GM18858 (cell line): Measurements from ENCODE around the gene IQCM.

Source experiments
- ATAC-seq: cut with Tn5 transposase; IDR thresholded peaks from one replicate; pipeline ENCODE4 v1.9.1; 2021; ENCODE audit not compliant: unreplicated experiment

The IQCM gene

GRCh38 chr4:149815743-149816142, at the start of gene IQCM:
TSS of gene IQCM (minus strand) at chr4:149815843. CDS start at chr4:149742691, 73,152 bp downstream.
- no peak for ATAC-seq

GRCh38 chr4:149857446-149857845, 41.8 kb upstream of the IQCM start:
- ATAC-seq = no peak

GRCh38 chr4:149845743-149846142, 30.1 kb upstream of the IQCM start:
- no peak for ATAC-seq

- ATAC-seq = no peak
Observed at GRCh38 chr4:149841686-149842085, 26.0 kb upstream of the IQCM start.

- no peak for ATAC-seq
Observed at GRCh38 chr4:149838036-149838435, 22.4 kb upstream of the IQCM start.

- no peak for ATAC-seq
Observed at GRCh38 chr4:149836546-149836945, 20.9 kb upstream of the IQCM start.

- no peak for ATAC-seq
Observed at GRCh38 chr4:149835280-149835679, 19.6 kb upstream of the IQCM start.

- ATAC-seq = no peak
Observed at GRCh38 chr4:149831656-149832208, 16.1 kb upstream of the IQCM start.

GRCh38 chr4:149830823-149831222, 15.2 kb upstream of the IQCM start:
- no peak for ATAC-seq

- ATAC-seq = no peak
Observed at GRCh38 chr4:149825336-149825735, 9.7 kb upstream of the IQCM start.

- no peak for ATAC-seq
Observed at GRCh38 chr4:149823769-149824221, 8.2 kb upstream of the IQCM start.

- ATAC-seq = no peak
Observed at GRCh38 chr4:149801416-149801815, 14.2 kb downstream of the IQCM start.

GRCh38 chr4:149799546-149799945, 16.1 kb downstream of the IQCM start:
- no peak for ATAC-seq

GRCh38 chr4:149796381-149796780, 19.3 kb downstream of the IQCM start:
- no peak for ATAC-seq

- ATAC-seq = no peak
Observed at GRCh38 chr4:149795256-149795655, 20.4 kb downstream of the IQCM start.

- ATAC-seq = no peak
Observed at GRCh38 chr4:149794352-149794751, 21.3 kb downstream of the IQCM start.

- ATAC-seq = no peak
Observed at GRCh38 chr4:149793459-149793858, 22.2 kb downstream of the IQCM start.

GRCh38 chr4:149791851-149792250, 23.8 kb downstream of the IQCM start:
- ATAC-seq = no peak

- ATAC-seq = no peak
Observed at GRCh38 chr4:149790172-149790907, 25.3 kb downstream of the IQCM start.

- ATAC-seq = no peak
Observed at GRCh38 chr4:149788300-149788699, 27.3 kb downstream of the IQCM start.

- ATAC-seq = no peak
Observed at GRCh38 chr4:149785696-149786431, 29.8 kb downstream of the IQCM start.

GRCh38 chr4:149784018-149784417, 31.6 kb downstream of the IQCM start:
- no peak for ATAC-seq
